Left lung (tissue), 10 donors: ENCODE results near the gene VAMP2. TPM values are rescaled to one million over a fixed set of nuclear protein-coding genes. Genes with fewer than 3 reads are reported as not detected.

Source experiments
- ATAC-seq: fragments of 200-7000 bp; cut with Tn5 transposase; one replicate; pipeline ENCODE4 v1.9.1; 2020; ENCODE audit warnings: moderate library complexity
- DNase-seq, 4 donors: peaks; one replicate each; pipeline ENCODE4 v3.0.0-alpha.2; 2013 to 2020
- H3K27ac ChIP-seq, 2 donors: fragments of 200-600 bp; sonication (generic) in 1 of 2; one replicate each; pipeline versions ENCODE4 v1.5.0 to v1.8.0; 2020 to 2021
- H3K27me3 ChIP-seq, 2 donors: fragments of 200-600 bp; sonication (generic) in 1 of 2; one replicate each; pipeline versions ENCODE4 v1.5.0 to v1.8.0; 2020 to 2021
- H3K36me3 ChIP-seq, 2 donors: fragments of 200-600 bp; sonication (generic) in 1 of 2; one replicate each; pipeline versions ENCODE4 v1.5.0 to v1.8.0; 2020 to 2021
- H3K4me1 ChIP-seq, 2 donors: fragments of 200-600 bp; one replicate each; pipeline ENCODE4 v1.8.0; 2021
- H3K4me3 ChIP-seq, 2 donors: fragments of 200-600 bp; sonication (generic) in 1 of 2; one replicate each; pipeline versions ENCODE4 v1.5.0 to v1.8.0; 2020 to 2021; ENCODE audit warnings: mild to moderate bottlenecking in 1 of 2
- H3K9me3 ChIP-seq, 2 donors: fragments of 200-600 bp; sonication (generic) in 1 of 2; one replicate each; pipeline versions ENCODE4 v1.5.0 to v1.8.0; 2020 to 2021
- intact Hi-C, 2 donors: fragments of 100-400 bp; cut with DNase I; formaldehyde crosslinking; loops; one replicate each; pipeline versions ENCODE4 v1.11.2 to v1.14.2; 2022
- polyA plus RNA-seq, 6 donors: library from polyadenylated mRNA; unstranded; fragments of 120-200 nt; gene quantifications; one replicate each; pipeline ENCODE4 v1.2.1, GENCODE V29; 2013; ENCODE audit not compliant: insufficient read length in 6 of 6
- total RNA-seq, 2 donors: library from RNA; stranded (reverse); fragmentation: NEBNext Ultra II Directional; extraction: Animal tissue kit (Norgen Biotek cat#: 25700); gene quantifications; one replicate each; pipeline ENCODE4 v1.2.1, GENCODE V29; 2021
- TF ChIP-seq, protein P1 (sequence below), 2 donors: fragments of 200-600 bp; sonication (generic) in 1 of 2; IDR thresholded peaks; one replicate each; pipeline versions ENCODE4 v1.5.0 to v1.8.0; 2021; ENCODE audit warnings: antibody characterized with exemption in 2 of 2
- donor health status: DM: no; HTN: yes; CAD: no.
- donor health status: DM: no; HTN: no; CAD: no.

Gene VAMP2
- total and polyA plus RNA-seq, 8 donors: 48.3 to 108 (median 99.8) TPM

DNA sequence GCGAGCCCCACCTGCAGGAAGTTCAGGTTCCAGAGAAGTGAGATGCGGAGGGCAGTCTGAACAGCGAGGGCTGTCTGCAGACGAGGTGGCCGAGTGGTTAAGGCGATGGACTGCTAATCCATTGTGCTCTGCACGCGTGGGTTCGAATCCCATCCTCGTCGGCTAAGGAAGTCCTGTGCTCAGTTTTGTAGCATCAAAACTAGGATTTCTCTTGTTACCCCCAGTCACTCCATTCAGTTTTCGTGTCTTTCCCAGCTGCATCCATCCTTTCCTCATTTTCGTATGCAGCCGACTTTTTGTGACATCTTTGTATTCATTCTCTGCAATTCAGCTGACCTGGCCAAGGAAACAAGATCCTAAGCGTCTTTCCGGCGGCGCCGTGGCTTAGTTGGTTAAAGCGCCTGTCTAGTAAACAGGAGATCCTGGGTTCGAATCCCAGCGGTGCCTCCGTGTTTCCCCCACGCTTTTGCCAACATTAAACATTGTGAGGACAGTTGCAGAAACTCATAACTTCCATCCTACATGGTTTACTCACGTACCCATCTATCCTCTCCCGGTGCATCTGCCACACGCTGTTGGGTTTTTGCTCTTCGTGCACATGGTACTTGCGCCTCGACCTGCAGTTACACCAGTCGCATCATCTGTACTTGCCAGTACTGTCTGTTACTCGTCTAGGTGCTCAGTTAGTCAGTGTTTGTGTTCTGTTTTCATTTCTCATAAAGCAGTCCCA, 24.2 kb upstream of the VAMP2 start:
- ATAC-seq: peak; percentile 74
- Histone ChIP-seq H3K4me1 (peaks cover 14 to 56% of the 10 kb centered on the region in 2 donors), H3K36me3 (no peaks in the 10 kb centered on the region), H3K27me3 (no peaks in the 10 kb centered on the region), H3K4me3 (peak overlapping the region; percentile 62 to 70), H3K27ac (peak overlapping the region; percentile 97), H3K9me3 (no peaks in the 10 kb centered on the region)
- TF ChIP-seq, protein P1, sequence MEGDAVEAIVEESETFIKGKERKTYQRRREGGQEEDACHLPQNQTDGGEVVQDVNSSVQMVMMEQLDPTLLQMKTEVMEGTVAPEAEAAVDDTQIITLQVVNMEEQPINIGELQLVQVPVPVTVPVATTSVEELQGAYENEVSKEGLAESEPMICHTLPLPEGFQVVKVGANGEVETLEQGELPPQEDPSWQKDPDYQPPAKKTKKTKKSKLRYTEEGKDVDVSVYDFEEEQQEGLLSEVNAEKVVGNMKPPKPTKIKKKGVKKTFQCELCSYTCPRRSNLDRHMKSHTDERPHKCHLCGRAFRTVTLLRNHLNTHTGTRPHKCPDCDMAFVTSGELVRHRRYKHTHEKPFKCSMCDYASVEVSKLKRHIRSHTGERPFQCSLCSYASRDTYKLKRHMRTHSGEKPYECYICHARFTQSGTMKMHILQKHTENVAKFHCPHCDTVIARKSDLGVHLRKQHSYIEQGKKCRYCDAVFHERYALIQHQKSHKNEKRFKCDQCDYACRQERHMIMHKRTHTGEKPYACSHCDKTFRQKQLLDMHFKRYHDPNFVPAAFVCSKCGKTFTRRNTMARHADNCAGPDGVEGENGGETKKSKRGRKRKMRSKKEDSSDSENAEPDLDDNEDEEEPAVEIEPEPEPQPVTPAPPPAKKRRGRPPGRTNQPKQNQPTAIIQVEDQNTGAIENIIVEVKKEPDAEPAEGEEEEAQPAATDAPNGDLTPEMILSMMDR (IDR thresholded peaks at IDR 0.05): no peak
- peak; percentile 90 to 96 (median 94) for DNase-seq
- intact Hi-C loops: loop anchor here (5.0 to 10.0 kb wide), 2 partner anchors 35 to 62 kb away; partner anchors contain the start of gene HES7 (in 1 of the 2)

DNA sequence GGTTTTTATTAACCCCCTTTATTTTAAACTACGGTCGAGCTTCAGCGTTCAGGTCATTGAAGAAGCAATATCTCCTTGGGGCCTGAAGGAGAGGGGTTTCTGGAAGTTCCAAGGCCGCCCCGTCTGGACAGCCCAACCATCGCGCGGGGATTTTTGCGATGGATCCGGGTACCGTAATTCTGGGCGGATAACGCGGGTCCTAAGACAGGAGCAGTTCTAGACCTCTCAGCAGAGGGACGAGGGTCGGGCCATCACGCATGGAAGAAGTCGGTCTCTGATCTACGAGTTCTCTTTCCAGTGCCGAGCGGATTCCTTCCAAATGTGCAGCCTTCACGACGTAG, 23.7 kb upstream of the VAMP2 start:
- Histone ChIP-seq H3K27me3 (no peaks in the 10 kb centered on the region), H3K36me3 (no peaks in the 10 kb centered on the region), H3K4me1 (peaks cover 14 to 51% of the 10 kb centered on the region in 2 donors), H3K4me3 (peak overlapping the region; percentile 62 to 70), H3K9me3 (no peaks in the 10 kb centered on the region), H3K27ac (peak overlapping the region; percentile 97)
- DNase-seq: no peak
- TF ChIP-seq, protein P1 (IDR thresholded peaks at IDR 0.05): peak in 1 of 2 donors; percentile 15
- no peak for ATAC-seq
- intact Hi-C loops: loop anchor here (5.0 to 10.0 kb wide), 2 partner anchors 36 to 62 kb away; partner anchors contain the start of gene HES7 (in 1 of the 2)

DNA sequence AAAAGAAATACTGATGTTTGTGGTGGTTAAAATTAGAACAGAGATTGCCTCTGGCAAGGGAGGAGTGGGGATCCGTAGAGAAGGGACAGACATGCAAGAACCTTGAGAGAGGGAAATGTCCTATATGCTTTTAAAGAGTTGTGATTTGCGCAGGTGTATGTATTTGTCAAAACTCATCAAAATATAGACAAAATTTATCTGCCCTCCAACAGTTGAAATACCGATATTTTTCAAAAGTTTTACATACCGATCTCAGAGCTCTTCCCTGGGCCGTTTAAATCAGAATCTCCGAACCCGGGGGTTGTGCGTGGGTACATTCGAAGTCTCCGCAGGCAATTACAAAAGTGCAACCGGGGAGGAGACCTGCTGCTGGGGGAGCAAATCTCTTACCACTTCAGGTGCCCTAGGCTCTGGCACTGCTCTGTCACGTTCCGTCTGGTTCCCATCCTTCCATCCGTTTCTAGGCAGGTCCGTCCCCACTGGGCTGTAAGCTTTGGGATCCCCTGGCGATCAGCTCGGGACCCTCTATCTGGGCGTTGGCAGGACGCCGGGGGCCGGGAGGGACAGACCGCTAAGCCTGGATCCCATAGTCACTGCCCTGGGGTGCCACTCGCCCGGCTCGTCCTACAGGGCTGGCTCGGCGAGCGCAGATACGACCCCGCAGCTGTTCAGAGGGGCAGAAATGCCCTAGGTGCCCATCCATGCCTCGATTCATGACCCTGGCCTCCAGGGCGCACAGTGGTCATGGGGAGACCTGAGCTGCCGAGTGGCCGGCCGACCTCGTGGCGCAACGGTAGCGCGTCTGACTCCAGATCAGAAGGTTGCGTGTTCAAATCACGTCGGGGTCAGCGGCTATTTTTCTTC, 23.1 kb upstream of the VAMP2 start:
- intact Hi-C loops: loop anchor here (5.0 to 10.0 kb wide), 2 partner anchors 36 to 61 kb away; partner anchors contain the start of gene HES7 (in 1 of the 2)
- no peaks in the 10 kb centered on the region for H3K9me3 ChIP-seq
- TF ChIP-seq, protein P1 (IDR thresholded peaks at IDR 0.05): no peak
- H3K36me3 ChIP-seq: no peaks in the 10 kb centered on the region
- peak; percentile 34 for ATAC-seq
- H3K27me3 ChIP-seq: no peaks in the 10 kb centered on the region
- peaks cover 14 to 45% of the 10 kb centered on the region in 2 donors for H3K4me1 ChIP-seq
- H3K4me3 ChIP-seq: peak overlapping the region; percentile 62 to 70
- DNase-seq: peak; percentile 84 to 91 (median 90)
- peak overlapping the region; percentile 97 for H3K27ac ChIP-seq

DNA sequence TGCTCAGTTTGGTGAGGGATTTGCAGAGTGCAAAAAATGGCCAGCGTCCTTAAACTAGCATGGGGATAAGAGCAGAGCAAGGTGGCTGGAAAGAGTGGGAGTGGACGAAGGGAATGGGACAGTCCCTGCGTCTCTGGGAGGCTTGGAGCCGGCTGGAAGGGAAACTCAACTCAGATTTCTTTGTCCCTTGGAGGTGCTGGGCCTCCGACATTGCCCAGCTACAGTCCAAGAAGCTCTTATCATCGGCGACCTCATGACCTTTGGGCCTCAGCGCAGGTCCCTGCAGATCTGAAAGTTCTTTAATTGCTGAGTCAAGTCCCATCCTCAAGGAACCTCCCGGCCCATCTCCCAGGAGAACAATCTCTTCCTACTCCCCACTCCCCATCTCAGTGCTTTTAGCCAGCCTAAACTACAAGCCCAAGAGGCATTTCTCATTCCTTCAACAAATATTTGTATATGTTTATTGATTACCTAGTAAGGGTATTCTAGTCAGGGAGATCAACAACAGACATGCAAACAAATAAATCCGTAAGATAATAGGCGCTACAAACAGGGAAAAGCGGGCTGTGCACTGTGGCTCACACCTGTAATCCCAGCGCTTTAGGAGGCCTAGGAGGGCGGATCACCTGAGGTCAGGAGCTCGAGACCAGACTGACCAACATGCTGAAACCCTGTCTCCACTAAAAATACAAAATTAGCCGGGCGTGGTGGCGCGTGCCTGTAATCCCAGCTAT, 14.4 kb upstream of the VAMP2 start:
- H3K27me3 ChIP-seq: no peaks in the 10 kb centered on the region
- no peaks in the 10 kb centered on the region for H3K9me3 ChIP-seq
- intact Hi-C loops: no loop called here
- peak overlapping the region; percentile 80 to 85 for H3K27ac ChIP-seq
- peaks cover 15 to 35% of the 10 kb centered on the region in 2 donors for H3K4me1 ChIP-seq
- ATAC-seq (no peak), DNase-seq (no peak)
- H3K36me3 ChIP-seq: no peaks in the 10 kb centered on the region
- peak overlapping the region in 1 of 2 donors; percentile 54 for H3K4me3 ChIP-seq
- TF ChIP-seq, protein P1 (IDR thresholded peaks at IDR 0.05): no peak
